Activated T-cell treated with anti-CD3 and anti-CD28 coated beads for 4 hours (primary cell): Measurements from ENCODE around the gene HELZ2.
"Not testable (repeated sequence)": the region's sequence is repeated elsewhere in the genome, so short reads cannot be mapped to it uniquely, and the experiment has no call there.

Experiments used
- DNase-seq: peaks from one replicate; pipeline ENCODE4 v3.0.0-alpha.2; 2020

Gene HELZ2

DNA sequence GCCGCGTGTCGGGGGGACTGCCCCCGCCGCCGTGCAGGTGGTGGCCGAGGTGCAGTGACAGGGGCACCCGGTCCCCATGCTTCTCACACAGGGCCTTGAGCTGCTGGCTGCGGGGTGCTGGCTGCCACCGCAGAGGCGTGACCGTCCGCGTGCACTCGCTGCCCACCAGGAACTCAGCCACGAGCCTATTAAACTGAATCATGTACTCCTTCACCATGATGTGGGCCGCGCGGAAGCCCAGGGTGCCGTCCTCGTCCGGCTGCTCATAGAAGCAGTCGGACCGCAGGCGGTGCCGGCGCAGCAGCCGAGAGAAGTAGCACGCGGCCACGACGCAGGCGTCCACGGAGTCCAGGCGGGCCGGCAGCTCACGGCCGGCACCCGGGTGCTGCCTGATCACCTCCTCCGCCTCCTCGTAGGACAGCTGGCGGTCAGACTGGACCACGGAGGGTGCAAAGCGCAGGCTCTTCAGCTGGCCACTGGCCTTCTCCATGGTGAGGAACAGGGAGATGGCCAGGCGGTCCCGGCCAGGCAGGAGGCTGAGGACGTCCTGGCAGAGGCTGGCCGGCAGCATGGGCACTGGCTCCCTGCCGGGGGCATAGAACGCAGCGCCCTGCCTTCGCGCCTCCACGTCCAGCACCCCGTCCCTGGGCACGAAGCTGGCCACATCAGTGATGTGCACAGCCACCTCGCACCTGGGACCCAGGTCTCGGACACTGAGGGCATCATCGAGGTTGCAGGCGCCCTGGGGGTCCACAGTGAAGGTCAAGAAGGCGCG, 9.8 kb downstream of the HELZ2 start:
- no peak for DNase-seq

DNA sequence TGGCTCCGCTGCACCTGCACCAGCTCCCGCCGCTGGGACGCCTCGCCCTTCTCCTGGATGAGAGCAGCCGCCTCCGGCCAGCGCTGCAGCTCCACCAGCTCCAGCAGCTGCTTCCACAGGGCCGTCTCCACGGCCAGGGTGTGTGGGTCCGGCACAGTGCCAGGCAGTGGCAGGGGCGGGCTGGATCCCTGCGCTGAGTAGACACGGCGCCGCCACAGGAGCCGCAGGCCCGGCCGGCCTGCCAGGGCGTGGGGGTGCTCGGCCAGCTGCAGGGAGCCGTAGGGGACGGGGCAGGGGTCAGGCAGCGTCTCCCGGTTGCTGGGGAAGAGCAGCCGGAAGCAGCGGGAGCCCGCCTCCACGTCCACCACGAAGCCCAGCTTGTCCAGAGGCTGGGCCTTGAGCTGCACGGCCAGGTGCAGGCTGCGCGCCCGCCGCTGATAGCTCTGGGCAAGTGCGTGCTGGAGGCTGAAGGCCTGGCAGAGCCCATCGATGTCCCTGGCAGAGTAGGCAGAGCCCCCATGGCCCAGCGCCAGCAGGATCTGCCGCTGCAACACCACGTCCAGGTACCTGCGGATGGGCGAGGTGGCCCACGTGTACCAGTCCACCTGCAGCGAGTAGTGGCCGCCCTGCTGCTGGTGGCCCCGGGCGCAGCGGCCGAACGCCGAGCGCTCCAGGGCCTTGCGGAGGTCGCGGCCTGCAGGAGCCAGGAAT, 10.7 kb downstream of the HELZ2 start:
- no peak for DNase-seq

DNA sequence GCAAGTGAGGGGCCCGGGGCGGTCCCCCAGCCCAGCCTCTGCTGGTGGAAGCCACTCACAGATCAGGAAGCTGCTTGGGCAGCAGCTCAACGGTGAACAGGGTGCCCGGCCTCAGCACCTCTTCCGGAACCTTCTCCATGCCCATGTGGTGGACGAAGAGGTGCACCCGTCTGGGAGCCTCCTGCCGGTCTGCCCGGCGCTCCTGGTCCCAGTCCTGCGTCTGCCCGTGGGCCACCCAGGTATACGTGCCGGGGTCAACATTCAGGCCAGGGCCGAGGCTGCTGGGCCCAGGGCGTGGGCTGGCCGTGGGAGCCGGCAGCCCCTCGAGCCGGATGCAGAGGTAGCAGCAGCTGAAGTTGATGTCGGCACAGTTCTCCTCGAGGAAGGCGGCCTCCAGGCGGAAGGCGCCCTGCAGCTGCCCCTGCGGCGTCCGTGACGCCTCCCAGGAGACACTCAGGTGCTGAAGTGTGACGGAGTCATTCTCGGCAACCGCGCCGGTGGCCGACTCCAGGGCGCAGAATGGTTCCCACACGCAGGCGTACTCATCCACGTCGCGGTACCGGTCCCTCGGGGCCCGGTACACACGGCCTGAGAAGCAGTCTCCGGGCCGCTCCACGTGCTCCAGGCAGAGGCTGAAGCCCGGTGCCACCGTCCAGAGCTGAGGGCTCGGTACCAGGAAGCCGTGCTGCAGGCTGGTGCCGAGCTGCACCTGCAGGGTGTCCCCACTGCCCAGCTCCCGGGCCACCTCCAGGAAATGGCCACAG, 11.4 kb downstream of the HELZ2 start:
- no peak for DNase-seq

DNA sequence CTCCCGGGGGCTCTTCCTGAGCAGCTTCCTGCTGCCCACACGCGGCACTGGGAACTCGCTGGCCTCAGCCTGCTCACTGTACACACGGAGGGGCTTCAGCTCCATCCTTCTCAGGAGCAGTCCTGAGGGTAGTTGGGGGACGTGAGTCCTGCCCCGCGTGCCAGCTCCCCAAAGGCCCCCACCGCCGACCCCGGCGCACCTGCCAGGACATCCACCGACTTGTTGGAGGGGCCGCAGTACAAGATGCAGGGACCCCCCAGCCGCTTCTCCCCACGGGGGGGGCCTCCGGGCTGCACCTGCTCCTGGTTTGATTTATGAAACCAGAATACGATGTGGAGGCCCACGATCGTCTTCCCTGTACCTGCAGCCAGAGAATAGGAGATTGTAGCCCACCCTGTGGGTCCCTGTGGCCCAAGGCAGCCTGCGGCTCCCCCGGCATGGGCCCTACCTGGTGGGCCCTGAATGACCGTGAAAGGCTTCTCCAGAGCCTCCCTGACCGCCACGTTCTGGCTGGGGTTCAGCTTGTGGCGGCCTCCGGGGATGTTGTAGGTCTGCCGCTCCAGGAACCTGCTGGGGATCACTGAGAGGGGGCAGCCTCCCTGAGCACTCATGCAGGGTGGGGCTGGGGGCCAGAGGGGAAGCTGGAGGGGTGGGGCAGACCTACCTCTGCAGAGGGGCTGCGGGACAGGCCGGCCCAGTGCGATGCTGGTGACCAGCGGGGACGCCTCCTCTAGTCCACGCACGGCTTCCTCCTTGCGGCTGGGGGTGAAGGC, 12.2 kb downstream of the HELZ2 start:
- DNase-seq, result no peak

DNA sequence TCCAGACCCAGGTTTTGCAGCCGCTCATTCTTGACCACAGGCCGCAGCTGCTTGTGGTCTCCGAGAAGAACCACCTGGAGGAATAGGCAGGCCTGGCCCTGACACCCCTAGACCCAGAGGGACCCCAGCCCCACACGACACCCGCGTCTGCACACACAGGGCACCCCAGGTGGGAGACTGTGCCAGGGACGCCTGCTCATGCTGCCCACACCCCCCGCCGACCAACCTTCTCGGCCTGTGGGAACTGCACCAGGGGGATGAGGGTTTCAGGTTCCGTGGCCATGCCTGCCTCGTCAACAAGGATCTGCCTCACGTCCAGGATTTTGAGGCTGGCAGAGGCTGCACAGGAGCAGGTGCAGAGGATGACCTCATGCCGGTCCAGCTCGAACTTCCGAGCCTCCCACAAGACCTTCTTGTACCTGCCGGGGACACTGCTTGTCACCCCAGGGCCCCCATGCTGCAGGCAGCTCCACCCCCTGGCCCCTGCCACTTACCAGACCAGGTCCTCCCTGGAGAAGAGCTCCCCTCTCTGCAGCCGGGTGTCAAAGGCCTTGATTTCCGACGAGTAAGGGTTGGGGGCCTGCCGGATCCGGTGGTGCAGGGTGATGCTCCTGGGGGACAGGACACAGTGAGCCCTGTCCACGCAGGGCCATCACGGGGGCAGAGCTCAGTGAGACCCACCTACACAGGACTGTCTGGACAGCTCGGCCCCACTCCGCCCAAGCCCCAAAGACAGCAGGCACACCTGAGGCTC, 13.0 kb downstream of the HELZ2 start:
- no peak for DNase-seq

DNA sequence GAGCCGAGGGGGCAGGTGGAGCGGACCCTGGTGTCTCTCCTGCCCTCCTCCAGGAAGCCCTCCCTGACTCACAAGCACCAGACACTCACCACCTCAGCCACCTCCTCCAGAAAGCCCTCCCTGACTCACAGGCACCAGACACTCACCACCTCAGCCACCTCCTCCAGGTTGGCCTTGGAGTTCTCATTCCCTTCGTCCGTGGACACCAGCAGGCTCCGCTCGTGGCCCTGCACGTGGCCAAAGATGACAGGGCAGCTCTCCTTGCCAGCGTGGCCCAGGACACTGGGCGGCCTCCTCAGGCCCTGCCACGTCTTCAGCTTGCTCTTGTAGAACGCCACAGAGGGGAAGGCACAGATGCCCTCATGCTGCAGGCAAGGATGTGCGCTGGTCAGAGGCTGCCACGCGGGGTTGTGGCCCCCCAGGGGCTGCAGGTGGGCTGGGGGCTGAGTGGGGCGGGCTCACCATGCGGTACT, 13.7 kb downstream of the HELZ2 start:
- DNase-seq, result no peak

DNA sequence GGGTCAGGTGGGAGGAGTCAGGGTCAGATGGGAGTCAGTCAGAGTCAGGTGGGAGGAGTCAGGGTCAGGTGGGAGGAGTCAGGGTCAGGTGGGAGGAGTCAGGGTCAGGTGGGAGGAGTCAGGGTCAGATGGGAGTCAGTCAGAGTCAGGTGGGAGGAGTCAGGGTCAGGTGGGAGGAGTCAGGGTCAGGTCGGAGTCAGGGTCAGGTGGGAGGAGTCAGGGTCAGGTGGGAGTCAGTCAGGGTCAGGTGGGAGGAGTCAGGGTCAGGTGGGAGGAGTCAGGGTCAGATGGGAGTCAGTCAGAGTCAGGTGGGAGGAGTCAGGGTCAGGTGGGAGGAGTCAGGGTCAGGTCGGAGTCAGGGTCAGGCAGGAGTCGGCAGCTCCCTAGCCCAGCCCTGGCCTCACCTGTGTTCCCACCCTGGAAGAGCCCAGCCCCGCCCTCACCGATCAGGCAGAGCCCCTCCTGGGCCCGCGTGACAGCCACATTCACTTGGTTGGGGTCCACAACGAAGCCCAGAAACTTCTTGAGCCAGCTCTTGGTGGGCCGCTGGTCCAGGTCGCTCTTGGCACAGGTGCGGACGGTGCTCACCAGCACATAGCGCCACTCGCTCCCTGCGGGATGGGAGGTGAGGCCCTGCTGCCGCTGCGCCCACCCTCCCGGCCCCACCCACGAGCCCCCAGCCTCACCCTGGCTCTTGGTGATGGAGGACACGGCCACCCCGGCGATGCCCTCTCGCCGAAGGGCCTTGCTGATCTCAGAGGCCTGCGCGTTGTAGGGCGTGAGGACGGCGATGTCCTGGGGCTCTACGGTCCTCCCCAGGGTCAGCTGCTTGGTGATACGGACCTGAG, 14.3 kb downstream of the HELZ2 start:
- DNase-seq, result not testable (repeated sequence)

DNA sequence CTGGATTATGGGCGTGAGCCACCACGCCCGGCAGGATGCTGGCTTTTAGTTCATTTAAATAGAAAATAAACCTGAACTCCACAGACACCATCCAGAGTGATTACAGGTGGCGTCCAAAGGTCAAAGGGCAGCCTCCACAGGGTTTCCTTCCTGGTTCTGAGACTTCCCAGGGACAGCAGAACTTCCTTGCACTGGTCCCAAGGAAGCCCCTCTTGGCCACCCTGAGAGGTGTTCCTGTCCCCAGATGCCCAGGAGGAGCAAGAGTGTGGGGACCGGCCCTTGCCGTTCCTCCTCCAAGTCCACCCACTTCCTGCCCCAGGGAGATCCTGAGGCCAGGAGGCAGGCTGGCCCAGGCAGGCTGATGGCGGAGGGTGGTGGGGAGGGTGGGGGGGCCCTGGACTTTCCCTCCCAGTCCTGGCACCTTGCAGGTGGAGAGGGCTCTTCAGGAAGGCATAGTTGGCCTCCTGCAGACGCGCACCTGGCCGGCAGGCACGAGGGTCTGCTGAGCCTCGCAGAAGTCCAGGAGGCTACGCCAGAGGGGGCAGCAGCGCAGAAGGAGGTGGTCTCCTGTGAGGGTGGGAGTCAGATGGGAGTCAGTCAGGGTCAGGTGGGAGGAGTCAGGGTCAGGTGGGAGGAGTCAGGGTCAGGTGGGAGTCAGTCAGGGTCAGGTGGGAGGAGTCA, 15.1 kb downstream of the HELZ2 start:
- no peak for DNase-seq

DNA sequence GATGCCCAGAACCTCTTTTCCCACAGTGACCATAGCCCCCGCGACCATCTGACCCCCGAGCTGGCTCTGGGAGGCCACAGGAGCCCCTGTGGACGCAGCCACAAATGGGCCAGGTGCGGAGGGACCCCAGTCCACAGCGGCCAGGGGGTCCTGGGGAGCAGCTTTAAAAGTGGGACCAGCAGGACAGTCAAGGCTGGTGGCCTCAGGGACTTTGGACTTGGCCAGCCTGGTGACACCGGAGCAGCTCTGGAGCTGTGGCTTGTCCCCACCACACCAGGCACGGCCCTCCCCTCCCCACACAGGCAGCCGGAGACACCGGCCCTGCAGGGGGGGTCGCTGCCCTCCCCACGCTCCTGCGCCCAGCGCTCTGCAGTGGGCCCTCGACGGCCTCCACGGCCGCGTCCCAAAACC, 16.6 kb downstream of the HELZ2 start:
- no peak for DNase-seq

DNA sequence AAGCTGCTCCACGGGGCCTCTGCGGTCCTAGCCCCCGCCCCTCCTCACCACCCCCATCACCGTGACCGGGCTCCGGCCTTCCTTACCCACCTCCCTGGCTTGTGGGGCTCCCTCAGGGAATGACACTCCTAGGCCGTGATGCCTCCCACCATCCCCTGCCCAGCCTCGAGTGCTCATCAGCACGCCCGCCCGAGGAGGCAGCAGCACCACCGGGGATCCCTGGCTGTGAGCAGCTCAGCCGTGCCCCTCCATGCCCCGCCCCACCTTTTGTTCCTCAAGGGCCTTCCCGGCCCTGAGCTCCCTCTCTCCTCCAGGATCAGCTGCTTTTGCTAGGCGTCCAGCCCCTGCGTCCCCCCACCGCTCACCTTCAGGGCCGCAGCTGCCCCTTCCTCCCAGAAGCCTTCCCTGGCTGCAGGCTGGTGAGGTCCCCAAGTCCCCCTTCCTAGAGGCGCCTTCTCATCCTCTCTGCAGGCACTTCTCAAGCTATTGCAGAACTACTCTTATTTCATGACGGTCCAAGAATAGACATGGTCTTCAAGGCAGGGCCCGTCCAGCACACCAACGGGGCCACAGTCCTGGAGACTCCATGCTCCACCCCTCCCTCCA, 17.1 kb downstream of the HELZ2 start:
- no peak for DNase-seq

DNA sequence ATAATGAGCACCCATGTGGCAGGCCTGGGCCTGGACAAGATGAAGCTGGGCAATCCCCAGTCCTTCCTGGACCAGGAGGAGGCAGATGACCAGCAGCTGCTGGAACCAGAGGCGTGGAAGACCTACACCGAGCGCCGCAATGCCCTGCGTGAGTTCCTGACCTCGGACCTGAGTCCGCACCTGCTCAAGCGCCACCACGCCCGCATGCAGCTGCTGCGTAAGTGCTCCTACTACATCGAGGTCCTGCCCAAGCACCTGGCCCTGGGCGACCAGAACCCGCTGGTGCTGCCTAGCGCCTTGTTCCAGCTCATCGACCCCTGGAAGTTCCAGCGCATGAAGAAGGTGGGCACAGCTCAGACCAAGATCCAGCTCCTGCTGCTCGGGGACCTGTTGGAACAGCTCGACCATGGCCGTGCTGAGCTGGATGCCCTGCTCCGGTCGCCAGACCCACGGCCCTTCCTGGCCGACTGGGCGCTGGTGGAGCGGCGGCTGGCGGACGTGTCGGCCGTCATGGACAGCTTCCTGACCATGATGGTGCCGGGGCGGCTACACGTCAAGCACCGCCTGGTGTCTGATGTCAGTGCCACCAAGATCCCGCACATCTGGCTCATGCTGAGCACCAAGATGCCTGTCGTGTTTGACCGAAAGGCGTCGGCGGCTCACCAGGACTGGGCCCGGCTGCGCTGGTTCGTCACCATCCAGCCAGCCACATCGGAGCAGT, 18.2 kb downstream of the HELZ2 start:
- DNase-seq, result no peak

DNA sequence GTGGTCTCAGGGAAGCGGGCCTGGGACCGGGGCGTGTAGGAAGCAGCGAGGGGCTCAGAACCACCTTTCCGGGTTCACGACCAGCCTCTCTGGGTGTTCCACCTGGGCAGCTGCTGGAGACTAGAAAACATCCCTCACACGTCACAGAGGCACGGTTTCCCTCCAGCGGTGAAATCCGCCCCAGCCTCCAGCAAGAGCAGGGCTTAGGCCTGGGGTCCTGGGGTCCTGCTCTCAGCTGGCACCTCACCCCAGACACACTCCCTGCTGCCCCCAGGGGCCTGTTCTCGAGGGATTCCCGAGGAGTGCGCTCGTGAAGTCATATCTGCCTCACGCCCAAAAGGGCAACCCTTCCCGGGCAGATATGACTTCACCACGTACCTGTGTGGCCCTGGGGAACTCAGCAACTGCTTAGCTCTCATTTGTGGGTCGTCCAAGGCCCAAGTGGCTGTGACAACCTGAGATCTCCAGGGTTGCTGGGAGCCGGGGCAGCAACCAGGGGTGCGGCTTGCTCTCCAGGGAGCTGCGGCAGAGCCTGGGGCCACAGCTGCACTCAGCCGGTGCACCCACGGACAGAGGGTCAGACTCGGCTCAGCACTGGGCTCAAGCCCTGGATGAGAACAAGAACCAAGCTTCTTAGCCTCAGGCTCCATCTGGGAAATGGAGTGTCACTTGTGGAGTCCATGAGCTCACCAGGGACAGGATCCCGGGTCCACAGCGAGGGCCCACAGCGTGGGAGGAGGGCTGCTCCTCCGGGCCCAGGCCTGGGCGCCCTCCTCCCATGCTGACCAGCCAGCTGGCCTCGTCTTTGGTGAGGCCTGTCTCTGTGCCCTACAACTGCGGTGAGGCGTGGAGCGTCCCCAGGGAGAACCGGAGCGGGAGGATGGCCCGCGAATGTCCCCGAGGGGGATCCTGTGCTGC, 19.4 kb downstream of the HELZ2 start:
- no peak for DNase-seq

DNA sequence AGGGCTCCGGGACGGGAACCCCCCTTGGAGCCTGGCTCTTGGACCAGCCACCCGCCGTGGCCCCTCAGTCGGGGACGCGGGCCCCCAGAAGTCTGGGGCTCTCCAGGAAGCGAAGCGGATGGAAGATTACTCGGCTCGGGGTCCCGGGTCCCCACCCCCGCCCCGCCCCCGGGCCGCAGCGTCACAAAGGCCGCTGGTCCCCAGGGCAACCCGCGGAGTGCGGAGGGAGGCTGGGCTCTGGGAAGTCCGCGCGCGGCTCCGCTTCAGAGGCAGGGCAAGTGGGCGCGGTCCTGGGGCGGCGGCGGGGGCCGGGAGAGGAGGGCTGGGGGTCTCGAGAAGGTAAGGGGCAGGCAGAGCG, 20.1 kb downstream of the HELZ2 start, which contains the start of gene FNDC11:
FNDC11 (plus strand) TSS at position 227 of the 358 bp plus-strand sequence. CDS start 1,505 bp downstream, outside the sequence.
- peak; percentile 42 for DNase-seq

DNA sequence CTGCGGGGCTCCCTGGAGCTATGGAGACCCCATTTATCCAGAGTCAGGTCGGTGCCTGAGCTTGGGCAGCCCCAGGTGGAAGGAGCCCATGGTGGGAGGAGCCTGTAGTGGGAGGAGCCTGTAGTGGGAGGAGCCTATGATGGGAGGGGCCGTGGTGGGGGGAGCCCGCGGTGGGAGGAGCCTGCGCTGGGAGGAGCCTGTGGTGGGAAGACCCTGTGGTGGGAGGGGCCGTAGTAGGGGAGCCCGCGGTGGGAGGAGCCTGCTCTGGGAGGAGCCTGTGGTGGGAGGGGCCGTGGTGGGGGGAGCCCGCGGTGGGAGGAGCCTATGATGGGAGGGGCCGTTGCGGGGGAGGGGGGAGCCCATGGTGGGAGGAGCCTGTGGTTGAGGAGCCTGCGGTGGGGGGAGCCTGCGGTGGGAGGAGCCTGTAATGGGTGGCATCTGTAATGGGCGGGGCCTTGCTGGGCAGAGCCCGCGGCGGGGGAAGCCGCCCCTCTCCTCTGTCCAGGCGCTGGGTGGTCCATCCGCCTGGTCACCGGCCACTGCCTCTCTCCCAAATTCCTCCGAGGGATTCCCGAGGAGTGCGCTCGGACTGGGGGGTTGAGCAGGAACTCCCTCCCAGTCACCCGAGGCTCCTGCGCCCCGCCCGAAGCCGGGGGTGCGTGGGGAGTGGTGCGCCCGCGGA, 20.6 kb downstream of the HELZ2 start:
- peak; percentile 89 for DNase-seq

DNA sequence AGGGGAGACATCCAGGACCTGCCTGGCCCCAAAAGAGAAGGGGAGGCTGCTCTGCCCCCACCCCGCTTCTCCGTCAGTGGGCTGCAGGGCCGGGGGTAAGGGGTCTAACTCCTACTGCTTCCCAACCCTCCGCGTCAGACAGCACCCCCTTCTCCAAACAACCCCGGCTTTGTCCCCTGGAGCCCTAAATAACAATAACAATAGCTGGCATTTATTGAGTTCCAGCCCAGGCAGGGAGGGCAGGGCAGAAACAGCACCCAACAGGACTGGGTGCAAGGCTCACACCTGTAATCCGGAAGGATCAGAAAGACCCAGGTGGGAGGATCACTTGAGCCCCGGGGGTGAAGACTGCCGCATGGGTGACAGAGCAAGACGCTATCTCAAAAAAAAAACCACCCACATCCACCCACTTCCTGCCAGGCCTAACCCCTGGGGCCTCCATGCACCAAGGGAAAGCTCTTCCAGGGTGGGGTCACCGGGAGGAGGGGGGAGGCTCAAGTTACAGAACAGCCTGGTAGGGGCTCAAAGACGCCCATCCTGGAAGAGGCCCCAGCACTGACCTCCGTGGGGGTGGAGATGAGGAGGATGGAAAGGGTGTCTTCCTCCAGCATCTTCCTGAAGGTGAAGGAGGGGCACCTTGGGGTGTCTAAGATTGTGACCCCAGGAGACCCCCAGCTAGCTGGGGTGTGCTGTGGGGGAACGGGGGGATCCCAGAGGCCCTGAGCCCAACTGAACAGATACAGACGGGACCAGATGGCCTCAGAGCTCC, 21.4 kb downstream of the HELZ2 start:
- DNase-seq, result peak; percentile 37

DNA sequence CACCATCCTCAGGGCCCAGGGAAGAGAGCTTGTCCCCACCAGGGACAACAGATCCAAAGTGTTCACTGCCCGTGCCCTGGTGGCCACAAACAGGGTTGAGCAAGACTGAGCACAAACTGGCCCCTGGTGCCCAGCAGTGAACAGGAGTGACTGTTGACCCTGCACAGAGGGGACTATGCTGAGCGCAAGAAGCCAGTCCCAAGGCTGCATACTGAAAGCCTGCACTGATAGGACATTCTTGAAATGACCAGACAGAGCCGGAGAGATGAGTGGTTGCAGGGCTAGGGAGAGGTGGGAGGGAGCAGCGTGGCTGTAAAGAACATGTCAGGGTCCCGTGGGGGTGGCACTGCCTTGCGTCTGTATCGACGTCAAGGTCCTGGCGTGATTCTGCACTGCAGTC, 23.0 kb downstream of the HELZ2 start:
- DNase-seq, result no peak
